Endodermal cell (in vitro differentiated cells): Measurements from ENCODE around the gene DMGDH. TPM values are rescaled to one million over a fixed set of nuclear protein-coding genes. Genes with fewer than 3 reads are reported as not detected.

Experiments used
- DNase-seq: peaks from one replicate; pipeline ENCODE4 v3.0.0-alpha.2; 2017
- H3K27ac ChIP-seq: 2 replicates; pipeline ENCODE4 v1.5.1; 2013; ENCODE audit warnings: mild to moderate bottlenecking, low read depth, low read length, moderate library complexity
- H3K27me3 ChIP-seq: 2 replicates; pipeline ENCODE4 v1.6.1; 2013; ENCODE audit warnings: mild to moderate bottlenecking, low read length, moderate library complexity; ENCODE audit not compliant: insufficient read depth, control insufficient read depth, poor library complexity, severe bottlenecking
- H3K36me3 ChIP-seq: 2 replicates; pipeline ENCODE4 v1.7.0; 2013; ENCODE audit warnings: mild to moderate bottlenecking, low read length, moderate library complexity; ENCODE audit not compliant: control insufficient read depth, insufficient read depth
- H3K4me1 ChIP-seq: one replicate; pipeline ENCODE4 v1.7.0; 2013; ENCODE audit warnings: low read length; ENCODE audit not compliant: control insufficient read depth, insufficient read depth
- H3K4me3 ChIP-seq: 2 replicates; pipeline ENCODE4 v1.5.1; 2013; ENCODE audit warnings: mild to moderate bottlenecking, low read length, moderate library complexity
- H3K9ac ChIP-seq: 2 replicates; pipeline ENCODE4 v1.6.1; 2013; ENCODE audit warnings: mild to moderate bottlenecking, low read length, moderate library complexity; ENCODE audit not compliant: poor library complexity, severe bottlenecking; ENCODE audit errors: extremely low read depth
- H3K9me3 ChIP-seq: 2 replicates; pipeline ENCODE4 v1.6.1; 2013; ENCODE audit warnings: mild to moderate bottlenecking, low read length, moderate library complexity; ENCODE audit not compliant: control insufficient read depth
- H3K27ac Mint-ChIP-seq: 2 replicates; pipeline ENCODE4 v1.8.0; 2020; ENCODE audit warnings: mixed read lengths
- H3K27me3 Mint-ChIP-seq: 2 replicates; pipeline ENCODE4 v1.8.0; 2021; ENCODE audit warnings: mild to moderate bottlenecking, mixed read lengths; ENCODE audit not compliant: insufficient read depth
- H3K36me3 Mint-ChIP-seq: 2 replicates; pipeline ENCODE4 v1.8.0; 2020; ENCODE audit warnings: low read depth, mixed read lengths
- H3K4me1 Mint-ChIP-seq: 2 replicates; pipeline ENCODE4 v1.8.0; 2020; ENCODE audit warnings: mixed read lengths
- H3K4me3 Mint-ChIP-seq: 2 replicates; pipeline ENCODE4 v1.8.0; 2020; ENCODE audit warnings: mild to moderate bottlenecking, moderate library complexity, mixed read lengths
- H3K9me3 Mint-ChIP-seq: 2 replicates; pipeline ENCODE4 v1.8.0; 2020; ENCODE audit warnings: mild to moderate bottlenecking, mixed read lengths
- WGBS, 2 experiments: methylation state at CpG; one replicate each; pipeline versions ENCODE4 v1.1.5 to v1.1.7; 2013; ENCODE audit warnings: missing lambda C conversion rate in 2 of 2, mixed read lengths in 1 of 2; ENCODE audit not compliant: insufficient coverage in 1 of 2, insufficient read length in 1 of 2; 5-methylcytosine and 5-hydroxymethylcytosine counted together
- total RNA-seq, 2 donors: library from RNA; stranded (reverse); fragmentation: NEBNext Ultra II Directional in 1 of 2; extraction: Animal tissue kit (Norgen Biotek cat#: 25700) in 1 of 2; gene quantifications; 2 replicates in 1 of 2; 3 replicates in 1 of 2; pipeline ENCODE4 v1.2.1, GENCODE V29; 2021
- TF ChIP-seq, protein P1 (sequence below): fragments of 200-600 bp; sonication (generic); conservative IDR thresholded peaks from 2 replicates; pipeline ENCODE4 v1.5.0; 2021; ENCODE audit warnings: antibody characterized with exemption, mild to moderate bottlenecking

The DMGDH gene
- total RNA-seq, 2 donors from 2014 or later, result 0.73 to 4.7 TPM

DNA sequence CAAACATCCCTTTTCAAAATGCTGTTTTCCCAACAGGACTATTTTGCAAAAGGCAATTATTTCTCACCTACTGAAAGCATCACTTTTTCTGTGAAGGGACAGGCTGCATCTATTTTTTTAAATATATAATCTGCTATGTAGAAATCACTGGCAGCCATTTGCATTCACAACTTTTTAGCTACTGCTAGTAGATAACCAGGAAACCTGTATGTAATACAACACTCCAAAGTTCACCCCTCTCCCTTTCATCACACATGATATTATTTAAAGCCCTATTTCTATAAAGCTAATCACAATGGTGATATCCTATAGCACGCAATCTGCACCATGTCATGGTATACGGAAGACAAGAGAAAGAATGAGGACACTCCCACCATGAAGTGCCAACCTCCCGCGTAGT, 9.8 kb downstream of the DMGDH start:
- no peak for DNase-seq
- WGBS, 2 experiments, result 97% methylated on average over 4 of the region's 4 CpGs; no CpG with 5 or more reads in 1 of the 2 experiments
- Mint-ChIP-seq H3K4me3 (no peak overlapping the region), H3K36me3 (no peaks in the 10 kb centered on the region), H3K9me3 (no peaks in the 10 kb centered on the region), H3K27me3 (no peaks in the 10 kb centered on the region), H3K27ac (no peak overlapping the region), H3K4me1 (peaks cover 14% of the 10 kb centered on the region)
- TF ChIP-seq, protein P1, sequence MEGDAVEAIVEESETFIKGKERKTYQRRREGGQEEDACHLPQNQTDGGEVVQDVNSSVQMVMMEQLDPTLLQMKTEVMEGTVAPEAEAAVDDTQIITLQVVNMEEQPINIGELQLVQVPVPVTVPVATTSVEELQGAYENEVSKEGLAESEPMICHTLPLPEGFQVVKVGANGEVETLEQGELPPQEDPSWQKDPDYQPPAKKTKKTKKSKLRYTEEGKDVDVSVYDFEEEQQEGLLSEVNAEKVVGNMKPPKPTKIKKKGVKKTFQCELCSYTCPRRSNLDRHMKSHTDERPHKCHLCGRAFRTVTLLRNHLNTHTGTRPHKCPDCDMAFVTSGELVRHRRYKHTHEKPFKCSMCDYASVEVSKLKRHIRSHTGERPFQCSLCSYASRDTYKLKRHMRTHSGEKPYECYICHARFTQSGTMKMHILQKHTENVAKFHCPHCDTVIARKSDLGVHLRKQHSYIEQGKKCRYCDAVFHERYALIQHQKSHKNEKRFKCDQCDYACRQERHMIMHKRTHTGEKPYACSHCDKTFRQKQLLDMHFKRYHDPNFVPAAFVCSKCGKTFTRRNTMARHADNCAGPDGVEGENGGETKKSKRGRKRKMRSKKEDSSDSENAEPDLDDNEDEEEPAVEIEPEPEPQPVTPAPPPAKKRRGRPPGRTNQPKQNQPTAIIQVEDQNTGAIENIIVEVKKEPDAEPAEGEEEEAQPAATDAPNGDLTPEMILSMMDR, result no peak
- Histone ChIP-seq H3K9ac (no peak overlapping the region), H3K4me1 (peaks cover 7% of the 10 kb centered on the region), H3K27ac (no peak overlapping the region), H3K36me3 (no peaks in the 10 kb centered on the region), H3K9me3 (no peaks in the 10 kb centered on the region), H3K4me3 (no peak overlapping the region), H3K27me3 (no peaks in the 10 kb centered on the region)

GRCh38 chr5:79056847-79057246, 12.6 kb downstream of the DMGDH start:
- H3K4me3 Mint-ChIP-seq, result no peak overlapping the region
- H3K9me3 Mint-ChIP-seq, result no peaks in the 10 kb centered on the region
- Histone ChIP-seq H3K4me1 (no peaks in the 10 kb centered on the region), H3K4me3 (no peak overlapping the region), H3K9me3 (peaks cover 9% of the 10 kb centered on the region), H3K9ac (no peak overlapping the region), H3K36me3 (no peaks in the 10 kb centered on the region), H3K27ac (no peak overlapping the region), H3K27me3 (no peaks in the 10 kb centered on the region)
- H3K36me3 Mint-ChIP-seq, result no peaks in the 10 kb centered on the region
- TF ChIP-seq, protein P1, result no peak
- no peak for DNase-seq
- no peak overlapping the region for H3K27ac Mint-ChIP-seq
- peaks cover 2% of the 10 kb centered on the region for H3K4me1 Mint-ChIP-seq
- H3K27me3 Mint-ChIP-seq, result no peaks in the 10 kb centered on the region

DNA sequence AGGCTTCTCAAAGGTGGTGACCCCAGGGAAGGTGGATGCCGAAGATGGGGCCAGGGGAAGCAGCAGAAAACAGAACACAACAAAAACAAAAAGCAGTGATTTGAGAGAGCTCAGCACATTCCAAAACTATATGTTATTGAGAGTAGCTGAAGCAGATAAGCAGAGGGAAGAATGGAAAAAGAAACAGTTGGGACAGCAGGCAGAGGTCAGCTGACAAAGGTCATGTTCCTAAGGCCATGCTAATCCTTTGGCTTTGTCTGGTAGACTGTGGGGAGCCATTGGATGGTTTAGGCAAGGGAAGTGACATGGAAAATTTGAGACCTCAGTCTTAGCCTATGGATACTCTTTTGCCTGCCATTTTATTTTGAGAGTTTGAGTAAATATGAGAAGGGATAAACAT, 14.5 kb downstream of the DMGDH start:
- H3K27me3 Mint-ChIP-seq, result no peaks in the 10 kb centered on the region
- H3K9me3 ChIP-seq, result peaks cover 11% of the 10 kb centered on the region
- no peak overlapping the region for H3K27ac Mint-ChIP-seq
- no peaks in the 10 kb centered on the region for H3K36me3 ChIP-seq
- TF ChIP-seq, protein P1, result no peak
- no peaks in the 10 kb centered on the region for H3K27me3 ChIP-seq
- no peak overlapping the region for H3K9ac ChIP-seq
- H3K4me3 ChIP-seq, result no peak overlapping the region
- H3K4me1 Mint-ChIP-seq, result peaks cover 2% of the 10 kb centered on the region
- DNase-seq, result no peak
- H3K36me3 Mint-ChIP-seq, result no peaks in the 10 kb centered on the region
- H3K27ac ChIP-seq, result peak overlapping the region; percentile 5
- H3K4me3 Mint-ChIP-seq, result no peak overlapping the region
- H3K4me1 ChIP-seq, result no peaks in the 10 kb centered on the region
- 88 to 100% methylated on average over 1 of the region's 1 CpG for WGBS, 2 experiments
- no peaks in the 10 kb centered on the region for H3K9me3 Mint-ChIP-seq
